ENCODE data around the gene TM4SF4. TPM values are rescaled to one million over a fixed set of nuclear protein-coding genes. Genes with fewer than 3 reads are reported as not detected.

The TM4SF4 gene
- total RNA-seq, 1 experiment from 2014 or later: not detected

GRCh38 chr3:149548669-149549065, 74.2 kb downstream of the TM4SF4 start:
- no peak for DNase-seq (ENCODE audit: low spot score)

GRCh38 chr3:149551500-149551899, 77.0 kb downstream of the TM4SF4 start:
- no peak for DNase-seq (ENCODE audit: low spot score)

- DNase-seq (ENCODE audit: low spot score): no peak
Observed at GRCh38 chr3:149552700-149553099, 78.2 kb downstream of the TM4SF4 start.

Other genes starting within 250 kb of the TM4SF4 start
- 0.45 and 2.1 TPM in 2 replicates for gene TM4SF18, start 141.1 kb upstream of the TM4SF4 start, total RNA-seq (2014; rRNA removed; shearing (Covaris generic))
- 154 and 177 TPM in 2 replicates for gene TM4SF1, start 97.0 kb upstream of the TM4SF4 start, total RNA-seq (2014; rRNA removed; shearing (Covaris generic))
- 84.9 and 103 TPM in 2 replicates for gene WWTR1, start 183.3 kb downstream of the TM4SF4 start, total RNA-seq (2014; rRNA removed; shearing (Covaris generic))